Osteoblast (primary cell): ENCODE results near the gene IGFBP5. TPM values are rescaled to one million over a fixed set of nuclear protein-coding genes. Genes with fewer than 3 reads are reported as not detected.

ENCODE experiments used
- DNase-seq: peaks from one replicate; pipeline ENCODE4 v3.0.0; 2011; ENCODE audit warnings: low spot score, mixed read lengths; ENCODE audit not compliant: insufficient read length; ENCODE audit errors: missing footprints
- H2AFZ ChIP-seq: 2 replicates; pipeline ENCODE4 v1.6.0; 2011; ENCODE audit warnings: mild to moderate bottlenecking, low read length
- H3K27ac ChIP-seq: 2 replicates; pipeline ENCODE4 v1.5.1; 2011; ENCODE audit warnings: mild to moderate bottlenecking, low read depth, low read length, moderate library complexity
- H3K27me3 ChIP-seq: 2 replicates; pipeline ENCODE4 v1.6.0; 2012; ENCODE audit warnings: mild to moderate bottlenecking, control low read depth, inconsistent platforms, low read length, moderate library complexity; ENCODE audit not compliant: insufficient read depth
- H3K36me3 ChIP-seq: 2 replicates; pipeline ENCODE4 v1.5.1; 2011; ENCODE audit warnings: mild to moderate bottlenecking, low read length, control low read depth, moderate library complexity; ENCODE audit not compliant: insufficient read depth
- H3K4me1 ChIP-seq: 2 replicates; pipeline ENCODE4 v1.5.1; 2011; ENCODE audit warnings: mild to moderate bottlenecking, low read length, control low read depth, moderate library complexity; ENCODE audit not compliant: insufficient read depth
- H3K4me2 ChIP-seq: 2 replicates; pipeline ENCODE4 v1.6.0; 2011; ENCODE audit warnings: mild to moderate bottlenecking, low read length; ENCODE audit not compliant: insufficient read depth
- H3K4me3 ChIP-seq: fragments of 200-600 bp; sonication (generic); 3 replicates; pipeline ENCODE4 v1.5.1; 2012; ENCODE audit warnings: mild to moderate bottlenecking, low read length, inconsistent platforms; ENCODE audit not compliant: insufficient read depth
- H3K79me2 ChIP-seq: 2 replicates; pipeline ENCODE4 v1.6.0; 2012; ENCODE audit warnings: mild to moderate bottlenecking, low read length, control low read depth, inconsistent platforms; ENCODE audit not compliant: insufficient read depth
- H3K9me3 ChIP-seq: 2 replicates; pipeline ENCODE4 v1.5.1; 2011; ENCODE audit warnings: low read depth, low read length, control low read depth
- H4K20me1 ChIP-seq: 2 replicates; pipeline ENCODE4 v1.6.0; 2012; ENCODE audit warnings: mild to moderate bottlenecking, low read length, control low read depth; ENCODE audit not compliant: insufficient read depth
- total RNA-seq: library from RNA; depleted of rRNA; stranded (reverse); fragments of >200 nt; gene quantifications from 2 replicates; pipeline ENCODE4 v1.2.3, GENCODE V29; 2012
- TF ChIP-seq, protein P1 (sequence below): IDR thresholded peaks from 2 replicates; pipeline ENCODE4 v1.5.1; 2011; ENCODE audit warnings: mild to moderate bottlenecking, low read depth, low read length, moderate library complexity; ENCODE audit errors: extremely low read depth

IGFBP5 gene
- total RNA-seq, 1 donor, result 12.3 TPM

GRCh38 chr2:216624251-216624650 is 71.1 kb downstream of the IGFBP5 start:
- H3K4me3 ChIP-seq, result no peak overlapping the region
- H3K4me2 ChIP-seq, result no peak overlapping the region
- H3K27me3 ChIP-seq, result no peaks in the 10 kb centered on the region
- no peaks in the 10 kb centered on the region for H3K36me3 ChIP-seq
- no peak overlapping the region for H3K27ac ChIP-seq
- H3K79me2 ChIP-seq, result no peaks in the 10 kb centered on the region
- TF ChIP-seq, protein P1, sequence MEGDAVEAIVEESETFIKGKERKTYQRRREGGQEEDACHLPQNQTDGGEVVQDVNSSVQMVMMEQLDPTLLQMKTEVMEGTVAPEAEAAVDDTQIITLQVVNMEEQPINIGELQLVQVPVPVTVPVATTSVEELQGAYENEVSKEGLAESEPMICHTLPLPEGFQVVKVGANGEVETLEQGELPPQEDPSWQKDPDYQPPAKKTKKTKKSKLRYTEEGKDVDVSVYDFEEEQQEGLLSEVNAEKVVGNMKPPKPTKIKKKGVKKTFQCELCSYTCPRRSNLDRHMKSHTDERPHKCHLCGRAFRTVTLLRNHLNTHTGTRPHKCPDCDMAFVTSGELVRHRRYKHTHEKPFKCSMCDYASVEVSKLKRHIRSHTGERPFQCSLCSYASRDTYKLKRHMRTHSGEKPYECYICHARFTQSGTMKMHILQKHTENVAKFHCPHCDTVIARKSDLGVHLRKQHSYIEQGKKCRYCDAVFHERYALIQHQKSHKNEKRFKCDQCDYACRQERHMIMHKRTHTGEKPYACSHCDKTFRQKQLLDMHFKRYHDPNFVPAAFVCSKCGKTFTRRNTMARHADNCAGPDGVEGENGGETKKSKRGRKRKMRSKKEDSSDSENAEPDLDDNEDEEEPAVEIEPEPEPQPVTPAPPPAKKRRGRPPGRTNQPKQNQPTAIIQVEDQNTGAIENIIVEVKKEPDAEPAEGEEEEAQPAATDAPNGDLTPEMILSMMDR, result no peak
- DNase-seq, result no peak
- H3K9me3 ChIP-seq, result no peaks in the 10 kb centered on the region
- no peaks in the 10 kb centered on the region for H4K20me1 ChIP-seq
- no peak overlapping the region for H2AFZ ChIP-seq
- peaks cover 8% of the 10 kb centered on the region for H3K4me1 ChIP-seq

DNA sequence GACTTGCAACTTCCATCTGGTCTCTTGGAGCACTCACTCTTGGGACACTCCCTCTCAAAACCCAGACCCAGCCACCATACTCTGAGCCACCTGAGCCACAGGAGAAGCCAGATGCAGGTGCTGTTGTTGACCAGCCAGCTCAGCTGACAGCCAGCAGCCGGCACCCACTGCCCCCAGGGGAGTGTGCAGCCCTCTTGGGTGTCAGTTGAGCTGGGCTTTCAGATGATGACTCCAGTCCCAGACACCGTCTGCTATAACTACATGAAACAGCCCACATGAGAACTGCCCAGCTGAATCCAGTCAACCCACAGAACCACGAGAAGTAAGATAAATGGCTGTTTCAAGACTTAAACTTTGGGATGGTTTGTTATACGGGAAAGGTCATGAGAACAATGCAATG is 72.8 kb downstream of the IGFBP5 start:
- no peaks in the 10 kb centered on the region for H4K20me1 ChIP-seq
- no peak overlapping the region for H2AFZ ChIP-seq
- peaks cover 9% of the 10 kb centered on the region for H3K4me1 ChIP-seq
- H3K4me3 ChIP-seq, result no peak overlapping the region
- TF ChIP-seq, protein P1, result no peak
- H3K27me3 ChIP-seq, result no peaks in the 10 kb centered on the region
- H3K27ac ChIP-seq, result no peak overlapping the region
- no peaks in the 10 kb centered on the region for H3K9me3 ChIP-seq
- no peaks in the 10 kb centered on the region for H3K79me2 ChIP-seq
- H3K36me3 ChIP-seq, result no peaks in the 10 kb centered on the region
- DNase-seq, result no peak
- H3K4me2 ChIP-seq, result no peak overlapping the region

Other genes starting within 250 kb of the IGFBP5 start
- 869 and 994 TPM in 2 replicates for gene RPL37A, start 196.7 kb downstream of the IGFBP5 start, total RNA-seq
- 6.5 and 11.2 TPM in 2 replicates for gene IGFBP2, start 62.1 kb downstream of the IGFBP5 start, total RNA-seq
- gene TNP1, start 164.5 kb upstream of the IGFBP5 start, total RNA-seq, result not detected in 2 replicates